Forelimb muscle (tissue), 1 donor: ENCODE results near the gene C1QA. TPM values are rescaled to one million over a fixed set of nuclear protein-coding genes. Genes with fewer than 3 reads are reported as not detected.
"Not testable (repeated sequence)": the region's sequence is repeated elsewhere in the genome, so short reads cannot be mapped to it uniquely, and the experiment has no call there.

Experiments
- DNase-seq: peaks from one replicate; pipeline ENCODE4 v3.0.0-alpha.2; 2013; ENCODE audit warnings: low read depth
- polyA plus RNA-seq: library from polyadenylated mRNA; unstranded; fragments of 120-200 nt; gene quantifications from one replicate; pipeline ENCODE4 v1.2.1, GENCODE V29; 2013; ENCODE audit not compliant: insufficient read length

Gene C1QA
- polyA plus RNA-seq, 1 donor: 22.2 TPM

DNA sequence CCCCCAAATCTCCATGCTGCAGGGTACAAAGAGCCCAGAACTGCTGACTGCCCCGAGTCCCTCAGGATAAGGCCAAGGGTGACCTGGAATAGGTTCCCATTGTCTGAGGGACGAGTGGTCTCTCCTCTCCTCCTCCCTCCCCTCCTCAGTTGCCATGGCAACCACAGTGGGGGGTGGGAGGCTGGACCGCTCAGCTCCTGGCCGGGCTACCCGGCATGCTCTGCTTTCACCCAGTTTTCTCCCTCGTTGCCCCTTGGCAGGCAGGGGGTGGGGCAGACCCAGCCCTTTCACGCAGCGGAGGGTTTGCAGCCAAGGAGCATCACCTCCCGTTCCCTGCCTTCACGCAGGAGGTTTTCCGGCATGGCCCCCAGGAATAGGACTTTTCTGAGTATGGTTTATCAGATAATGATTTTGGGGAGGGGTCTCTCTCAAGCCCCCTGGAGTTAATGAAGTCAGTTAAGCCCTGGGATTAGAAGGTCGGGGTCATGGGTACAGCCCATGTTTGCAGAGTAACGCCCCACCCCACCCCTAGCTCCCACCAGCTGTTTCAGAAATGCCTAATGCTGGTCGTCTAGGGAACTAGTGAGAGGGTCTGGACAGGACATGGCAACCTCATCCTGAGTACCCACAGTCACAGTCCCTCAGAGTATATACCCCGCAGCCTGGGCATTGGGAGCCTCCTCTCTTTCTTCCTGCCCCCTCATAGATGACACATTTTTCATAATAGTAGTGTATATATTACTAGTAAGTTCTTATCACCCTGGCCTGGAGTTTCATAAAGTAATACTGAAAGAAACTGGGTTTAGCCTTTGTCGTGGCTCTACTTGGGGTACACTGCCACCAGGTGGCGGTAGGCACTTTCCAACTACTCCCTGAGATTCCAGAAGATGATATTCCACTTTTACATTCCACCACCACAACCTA lies 37.3 kb downstream of the C1QA start:
- DNase-seq: no peak

- DNase-seq: no peak
These were observed 38.0 kb downstream of the C1QA start for GRCh38 chr1:22674410-22674749.

GRCh38 chr1:22676151-22676550 lies 39.7 kb downstream of the C1QA start:
- not testable (repeated sequence) for DNase-seq

DNA sequence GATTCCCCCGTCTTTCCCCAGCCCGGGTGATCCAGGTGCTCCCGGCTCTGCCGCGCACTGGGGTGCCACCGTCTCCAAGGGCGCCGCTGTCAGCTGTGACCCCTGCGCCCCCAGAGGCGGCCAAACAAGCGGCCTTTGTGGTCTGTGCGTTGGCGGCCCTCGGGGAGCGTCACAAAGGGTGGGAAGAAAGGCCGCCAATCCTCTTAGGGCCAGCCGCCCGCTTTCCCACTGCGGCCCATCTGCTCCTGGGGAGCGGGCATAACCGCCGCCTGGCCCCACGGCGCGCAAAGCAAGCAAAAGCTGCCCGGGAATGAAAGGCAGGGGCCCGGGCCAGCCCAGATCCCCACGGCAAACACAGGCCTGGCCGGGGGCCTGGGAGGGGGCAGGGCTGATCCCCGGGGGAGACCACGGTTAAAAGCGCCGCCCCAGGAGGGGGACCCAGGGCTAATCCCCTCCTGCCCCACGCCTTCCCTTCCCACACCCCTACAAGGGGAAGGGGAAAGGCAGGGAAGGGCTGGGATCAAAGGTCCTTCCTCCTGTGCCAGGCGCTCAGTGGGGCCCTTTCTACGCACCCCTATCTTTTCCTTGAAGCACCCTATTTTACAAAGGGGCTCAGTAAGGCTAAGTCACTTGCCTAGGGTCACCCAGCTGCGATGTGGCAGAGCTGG lies 40.6 kb downstream of the C1QA start:
- DNase-seq: no peak

DNA sequence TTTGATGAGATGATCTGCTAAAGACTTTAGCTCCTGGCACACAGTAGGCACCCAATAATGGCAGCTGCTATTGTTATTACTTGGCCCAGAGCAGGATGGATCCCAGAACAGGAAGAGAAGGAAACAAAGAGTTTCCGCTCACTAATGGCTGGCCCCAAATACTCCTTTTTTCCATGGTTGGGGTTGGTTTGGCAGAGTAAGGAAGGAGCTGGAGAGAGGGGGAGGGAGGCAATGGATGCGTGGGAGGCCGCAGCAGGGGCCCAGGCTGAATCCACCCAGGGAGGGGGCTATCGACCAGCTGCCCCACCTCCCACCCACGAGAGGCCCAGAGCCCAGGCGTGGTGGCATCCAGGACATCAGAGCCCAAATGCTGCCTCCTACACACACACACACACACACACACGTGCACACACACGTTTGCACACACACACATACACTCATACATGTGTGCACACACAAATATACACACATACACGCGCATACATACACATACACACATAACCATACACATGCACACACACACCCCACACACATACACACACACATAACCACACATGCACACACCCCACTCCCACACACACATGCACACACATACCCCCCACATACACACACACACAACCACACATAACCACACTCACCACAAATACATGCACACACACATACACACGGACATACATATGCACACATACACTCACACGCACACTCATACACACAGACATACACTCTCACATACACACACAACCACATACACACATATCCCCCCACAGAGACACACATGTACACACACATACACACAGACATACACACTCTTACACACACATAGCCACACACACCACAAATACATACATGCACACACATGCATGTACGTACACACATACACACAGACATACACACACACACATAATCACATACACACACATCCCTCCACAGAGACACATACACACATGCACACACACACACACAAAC lies 41.8 kb downstream of the C1QA start:
- DNase-seq: no peak

- DNase-seq: no peak
These were observed 44.3 kb downstream of the C1QA start for GRCh38 chr1:22680726-22681125.

- DNase-seq: no peak
These were observed 45.3 kb downstream of the C1QA start for GRCh38 chr1:22681556-22682276.

DNA sequence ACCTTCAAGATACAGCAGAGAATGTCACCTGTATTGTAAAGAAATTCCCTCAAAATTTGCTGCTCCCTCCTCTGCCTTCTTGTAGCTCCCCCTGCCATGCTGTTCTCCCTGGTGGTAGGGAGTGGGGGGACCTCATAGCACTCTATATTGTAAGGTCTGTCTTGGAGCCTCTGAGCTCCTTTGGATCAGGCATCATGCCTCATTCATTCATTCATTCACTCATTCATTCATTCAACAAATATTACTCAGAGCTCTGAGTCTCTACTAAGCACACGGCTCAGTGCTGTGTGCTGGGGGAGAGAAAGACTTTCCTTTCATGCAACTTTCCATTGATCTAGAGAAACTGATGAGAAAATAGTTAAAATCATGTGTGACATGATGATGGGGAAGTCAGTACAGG lies 47.1 kb downstream of the C1QA start:
- no peak for DNase-seq

- no peak for DNase-seq
These were observed 49.2 kb downstream of the C1QA start for GRCh38 chr1:22685591-22686059.

GRCh38 chr1:22687191-22687590 lies 50.8 kb downstream of the C1QA start:
- no peak for DNase-seq

GRCh38 chr1:22688466-22688865 lies 52.0 kb downstream of the C1QA start:
- DNase-seq: no peak

Other genes starting within 250 kb of the C1QA start
- 12.2 TPM for gene ZBTB40, start 184.8 kb upstream of the C1QA start, polyA plus RNA-seq
- 0.05 TPM for gene EPHA8, start 73.1 kb upstream of the C1QA start, polyA plus RNA-seq
- gene C1QC, start 7.0 kb downstream of the C1QA start, polyA plus RNA-seq: 23.9 TPM
- gene C1QB, start 16.6 kb downstream of the C1QA start, polyA plus RNA-seq: 13.1 TPM
- 15.7 TPM for gene EPHB2, start 74.2 kb downstream of the C1QA start, polyA plus RNA-seq